Measurements from ENCODE around the gene MEN1. TPM values are rescaled to one million over a fixed set of nuclear protein-coding genes. Genes with fewer than 3 reads are reported as not detected.
A peak's percentile ranks its signal among the peaks of the same experiment; 100 is the strongest.

Gene MEN1
- total RNA-seq, 1 donor from 2014 or later, result 57.9 TPM

DNA sequence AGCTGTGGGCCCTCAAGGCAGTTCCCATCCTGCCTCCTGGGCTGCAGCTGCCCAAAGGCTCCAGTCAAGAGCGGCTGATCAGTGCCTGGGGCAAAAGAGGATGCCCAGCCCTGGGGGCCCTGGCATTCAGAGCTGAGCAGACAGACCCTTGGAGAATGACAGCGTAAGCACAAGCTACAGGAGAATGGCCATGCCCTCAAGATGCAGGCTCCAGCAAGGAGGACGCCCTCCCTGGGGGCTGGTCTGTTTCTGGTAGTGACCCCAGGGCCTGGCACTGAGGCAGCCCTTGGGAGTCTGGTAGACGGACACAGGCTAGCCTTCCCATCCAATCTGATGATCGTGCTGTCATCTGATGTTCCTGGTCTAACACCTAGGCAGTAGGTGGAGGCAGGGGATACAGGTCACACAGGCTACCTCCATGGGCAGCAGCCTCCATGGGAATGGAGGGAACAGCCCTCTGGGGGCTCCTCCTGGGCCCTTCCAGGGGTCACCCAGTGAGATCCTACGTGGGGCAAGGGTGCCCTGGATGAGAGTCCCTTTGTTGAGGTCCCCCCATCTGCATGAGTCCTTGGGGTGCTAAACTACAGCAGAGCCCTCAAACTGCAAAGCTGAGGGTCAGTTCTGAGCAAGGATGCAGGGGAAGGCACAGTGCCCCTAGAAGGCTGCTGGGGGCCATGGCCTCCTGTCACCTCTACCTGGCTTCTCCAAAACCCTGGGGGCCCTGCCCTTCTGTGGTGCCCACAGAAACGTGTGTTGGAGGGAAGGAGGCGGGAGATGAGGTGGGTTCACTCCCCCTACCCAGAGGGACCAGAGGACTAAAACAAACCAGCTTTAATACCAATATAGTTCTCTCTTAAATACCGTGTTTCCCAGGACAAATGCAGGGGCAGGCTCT lies 21.8 kb downstream of the MEN1 start:
- Mint-ChIP-seq H3K9me3 (no peaks in the 10 kb centered on the region), H3K27ac (ENCODE audit: unreplicated experiment) (no peak overlapping the region), H3K36me3 (ENCODE audit: low read depth) (no peaks in the 10 kb centered on the region), H3K4me1 (no peaks in the 10 kb centered on the region), H3K27me3 (ENCODE audit: low read depth) (no peaks in the 10 kb centered on the region), H3K4me3 (no peak overlapping the region)
- no peak for DNase-seq (ENCODE audit: low read depth, low spot score)
- TF ChIP-seq, protein P1, sequence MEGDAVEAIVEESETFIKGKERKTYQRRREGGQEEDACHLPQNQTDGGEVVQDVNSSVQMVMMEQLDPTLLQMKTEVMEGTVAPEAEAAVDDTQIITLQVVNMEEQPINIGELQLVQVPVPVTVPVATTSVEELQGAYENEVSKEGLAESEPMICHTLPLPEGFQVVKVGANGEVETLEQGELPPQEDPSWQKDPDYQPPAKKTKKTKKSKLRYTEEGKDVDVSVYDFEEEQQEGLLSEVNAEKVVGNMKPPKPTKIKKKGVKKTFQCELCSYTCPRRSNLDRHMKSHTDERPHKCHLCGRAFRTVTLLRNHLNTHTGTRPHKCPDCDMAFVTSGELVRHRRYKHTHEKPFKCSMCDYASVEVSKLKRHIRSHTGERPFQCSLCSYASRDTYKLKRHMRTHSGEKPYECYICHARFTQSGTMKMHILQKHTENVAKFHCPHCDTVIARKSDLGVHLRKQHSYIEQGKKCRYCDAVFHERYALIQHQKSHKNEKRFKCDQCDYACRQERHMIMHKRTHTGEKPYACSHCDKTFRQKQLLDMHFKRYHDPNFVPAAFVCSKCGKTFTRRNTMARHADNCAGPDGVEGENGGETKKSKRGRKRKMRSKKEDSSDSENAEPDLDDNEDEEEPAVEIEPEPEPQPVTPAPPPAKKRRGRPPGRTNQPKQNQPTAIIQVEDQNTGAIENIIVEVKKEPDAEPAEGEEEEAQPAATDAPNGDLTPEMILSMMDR (conservative IDR thresholded peaks at IDR 0.05), result no peak

DNA sequence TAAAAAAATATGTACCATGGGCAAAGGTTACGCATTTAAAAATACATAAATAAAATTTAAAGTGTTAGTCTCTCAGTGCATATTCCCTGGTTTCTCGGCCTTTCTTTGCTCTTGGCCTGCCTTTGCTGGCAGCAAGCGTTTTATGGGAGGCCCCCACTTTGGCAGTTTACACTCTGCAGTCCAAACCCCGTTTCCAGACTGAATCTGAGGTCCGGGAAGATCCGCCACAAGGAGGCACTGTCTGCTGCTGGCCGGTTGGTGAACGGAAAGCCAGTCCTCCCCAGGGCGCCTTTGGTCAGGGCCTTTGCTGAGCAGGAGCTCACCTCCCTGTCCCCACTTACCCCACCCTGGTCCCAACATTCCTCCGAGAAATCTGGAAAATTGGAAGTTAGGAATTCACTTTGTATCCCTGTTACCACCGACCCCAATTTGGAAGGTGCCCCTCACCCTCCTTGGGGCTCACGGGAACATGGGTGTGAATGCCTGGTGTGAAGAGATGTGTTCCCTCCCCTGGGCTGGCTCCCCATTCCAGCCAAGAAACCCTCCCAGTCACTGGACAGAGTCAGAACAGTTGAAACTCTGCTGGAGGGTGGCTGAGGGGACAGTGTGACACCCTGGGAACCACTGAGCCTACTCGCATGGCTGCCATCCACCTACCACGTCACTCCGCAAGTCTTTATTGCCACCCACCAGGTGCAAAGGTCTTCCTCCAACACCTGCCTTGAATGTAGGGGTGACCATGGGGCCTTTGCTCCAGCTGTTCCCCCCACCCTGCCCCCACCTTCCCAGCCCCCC lies 22.6 kb downstream of the MEN1 start:
- Mint-ChIP-seq H3K36me3 (ENCODE audit: low read depth) (no peaks in the 10 kb centered on the region), H3K27me3 (ENCODE audit: low read depth) (no peaks in the 10 kb centered on the region), H3K4me3 (peak overlapping the region; percentile 22), H3K9me3 (no peaks in the 10 kb centered on the region), H3K27ac (ENCODE audit: unreplicated experiment) (no peak overlapping the region), H3K4me1 (no peaks in the 10 kb centered on the region)
- DNase-seq (ENCODE audit: low read depth, low spot score), result peak; percentile 65
- TF ChIP-seq, protein P1 (conservative IDR thresholded peaks at IDR 0.05), result peak; percentile 72

DNA sequence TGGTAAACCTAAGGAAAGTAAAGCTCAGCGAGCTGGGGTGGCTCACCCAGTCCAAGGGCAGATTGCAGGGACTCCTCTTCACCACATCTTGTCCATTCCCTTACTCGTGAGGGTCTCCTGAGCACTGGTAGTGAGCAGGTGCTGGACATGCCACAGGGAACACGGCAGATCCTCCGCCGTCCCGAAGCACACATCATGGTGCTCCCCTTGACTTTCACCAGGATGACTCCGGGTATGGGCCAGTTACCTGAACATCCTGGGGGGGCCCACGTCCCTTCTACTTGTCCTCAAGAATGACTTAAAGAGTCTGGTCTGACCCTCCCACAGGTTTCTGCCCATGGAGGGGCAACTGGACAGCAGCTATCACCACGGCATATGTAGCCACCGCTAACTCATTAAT lies 24.0 kb downstream of the MEN1 start:
- Mint-ChIP-seq H3K27me3 (ENCODE audit: low read depth) (no peaks in the 10 kb centered on the region), H3K4me1 (no peaks in the 10 kb centered on the region), H3K4me3 (no peak overlapping the region), H3K27ac (ENCODE audit: unreplicated experiment) (no peak overlapping the region), H3K36me3 (ENCODE audit: low read depth) (no peaks in the 10 kb centered on the region), H3K9me3 (no peaks in the 10 kb centered on the region)
- DNase-seq (ENCODE audit: low read depth, low spot score), result no peak
- TF ChIP-seq, protein P1 (conservative IDR thresholded peaks at IDR 0.05), result no peak

DNA sequence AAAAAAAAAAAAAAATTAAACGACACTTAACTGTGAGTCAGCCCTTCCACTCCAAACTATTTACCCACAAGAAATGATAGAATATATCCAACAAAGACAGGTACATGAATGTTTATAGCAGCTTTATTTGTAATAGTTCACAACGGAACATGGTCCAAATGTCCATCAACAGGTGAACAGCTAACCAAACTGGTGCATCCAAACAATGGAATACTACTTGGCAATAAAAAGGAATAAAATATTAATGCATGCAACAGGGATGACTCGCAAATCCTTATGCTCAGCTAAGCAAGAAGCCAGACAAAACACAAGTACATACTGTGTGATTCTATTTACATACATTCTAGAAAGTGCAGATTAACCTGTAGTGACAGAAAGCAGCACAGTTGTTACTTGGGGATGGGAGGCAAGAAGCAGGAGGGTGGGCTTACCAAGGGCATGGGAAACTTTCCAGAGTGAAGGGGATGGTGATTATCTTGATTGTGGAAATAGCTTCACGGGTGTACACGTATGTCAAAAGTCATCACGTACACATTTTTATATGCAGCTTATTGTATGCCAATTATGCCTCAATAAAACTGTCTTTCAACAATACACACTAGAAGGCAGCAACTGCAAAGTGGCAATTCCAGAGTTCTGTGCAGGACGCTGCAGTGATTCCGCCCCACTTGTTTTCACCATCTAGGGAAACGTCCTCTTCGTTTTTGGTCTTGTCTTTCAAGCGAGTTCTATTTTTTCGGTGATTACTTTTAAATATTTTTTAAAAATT lies 25.4 kb downstream of the MEN1 start:
- no peak overlapping the region for H3K27ac Mint-ChIP-seq (ENCODE audit: unreplicated experiment)
- H3K36me3 Mint-ChIP-seq (ENCODE audit: low read depth), result no peaks in the 10 kb centered on the region
- TF ChIP-seq, protein P1 (conservative IDR thresholded peaks at IDR 0.05), result no peak
- no peaks in the 10 kb centered on the region for H3K27me3 Mint-ChIP-seq (ENCODE audit: low read depth)
- H3K4me1 Mint-ChIP-seq, result no peaks in the 10 kb centered on the region
- no peaks in the 10 kb centered on the region for H3K9me3 Mint-ChIP-seq
- DNase-seq (ENCODE audit: low read depth, low spot score), result no peak
- H3K4me3 Mint-ChIP-seq, result no peak overlapping the region
